Activated naive CD8-positive, alpha-beta T cell treated with anti-CD3 and anti-CD28 coated beads, Interleukin-2, amount 50 U/mL, for 16 hours (primary cell): ENCODE results near the gene SPO11.
A peak's percentile ranks its signal among the peaks of the same experiment; 100 is the strongest.
"Not testable (repeated sequence)": the region's sequence is repeated elsewhere in the genome, so short reads cannot be mapped to it uniquely, and the experiment has no call there.

Experiments used
- DNase-seq: peaks from one replicate; pipeline ENCODE4 v3.0.0-alpha.2; 2020; ENCODE audit warnings: low read depth, low spot score

SPO11 gene

GRCh38 chr20:57341663-57342062, 12.1 kb downstream of the SPO11 start:
- DNase-seq = no peak

GRCh38 chr20:57342829-57343228, 13.2 kb downstream of the SPO11 start:
- DNase-seq = no peak

- peak; percentile 28 for DNase-seq
These were observed 16.9 kb downstream of the SPO11 start for GRCh38 chr20:57346477-57346876.

- no peak for DNase-seq
These were observed 17.8 kb downstream of the SPO11 start for GRCh38 chr20:57347393-57347792.

- not testable (repeated sequence) for DNase-seq
These were observed 18.8 kb downstream of the SPO11 start for GRCh38 chr20:57348200-57348921.

GRCh38 chr20:57348922-57349574, 19.4 kb downstream of the SPO11 start:
- DNase-seq = not testable (repeated sequence)

GRCh38 chr20:57350081-57350710, 20.6 kb downstream of the SPO11 start:
- DNase-seq = no peak

GRCh38 chr20:57350726-57351041, 21.1 kb downstream of the SPO11 start:
- DNase-seq = not testable (repeated sequence)

- peak; percentile 77 for DNase-seq
These were observed 21.6 kb downstream of the SPO11 start, which contains the start of gene RAE1 for GRCh38 chr20:57351042-57351783. TSS of gene RAE1 (plus strand) at chr20:57351255. CDS start at chr20:57354039, 2,784 bp downstream.

GRCh38 chr20:57352305-57352704, 22.7 kb downstream of the SPO11 start:
- no peak for DNase-seq

- DNase-seq = no peak
These were observed 23.7 kb downstream of the SPO11 start for GRCh38 chr20:57353351-57353750.

GRCh38 chr20:57361517-57361916, 31.9 kb downstream of the SPO11 start:
- DNase-seq = no peak

- DNase-seq = no peak
These were observed 34.8 kb downstream of the SPO11 start for GRCh38 chr20:57364451-57364850.

GRCh38 chr20:57369596-57369995, 40.0 kb downstream of the SPO11 start:
- DNase-seq = no peak

- no peak for DNase-seq
These were observed 40.7 kb downstream of the SPO11 start for GRCh38 chr20:57370316-57370715.

- no peak for DNase-seq
These were observed 41.8 kb downstream of the SPO11 start for GRCh38 chr20:57371363-57371762.

GRCh38 chr20:57372157-57372556, 42.6 kb downstream of the SPO11 start:
- no peak for DNase-seq

GRCh38 chr20:57372581-57373350, 43.2 kb downstream of the SPO11 start:
- DNase-seq = no peak

GRCh38 chr20:57374343-57374930, 44.8 kb downstream of the SPO11 start:
- DNase-seq = no peak

GRCh38 chr20:57374931-57375651, 45.5 kb downstream of the SPO11 start:
- DNase-seq = no peak
